Colonic mucosa (tissue), 4 donors: ENCODE measurements around the gene TRIO. TPM values are rescaled to one million over a fixed set of nuclear protein-coding genes. Genes with fewer than 3 reads are reported as not detected.

Experiments
- DNase-seq: peaks from one replicate; pipeline ENCODE4 v3.0.0-alpha.2; 2020
- H3K27ac ChIP-seq: fragments of 200-600 bp; one replicate; pipeline ENCODE4 v1.8.0; 2021
- H3K27me3 ChIP-seq: fragments of 200-600 bp; one replicate; pipeline ENCODE4 v1.8.0; 2021
- H3K36me3 ChIP-seq: fragments of 200-600 bp; one replicate; pipeline ENCODE4 v1.8.0; 2021
- H3K4me1 ChIP-seq: fragments of 200-600 bp; one replicate; pipeline ENCODE4 v1.8.0; 2021; ENCODE audit warnings: mild to moderate bottlenecking
- H3K4me3 ChIP-seq: fragments of 200-600 bp; one replicate; pipeline ENCODE4 v1.8.0; 2021
- H3K9ac ChIP-seq, 2 donors: one replicate each; pipeline ENCODE4 v1.7.0; 2013; ENCODE audit warnings: control low read depth in 2 of 2, low read depth in 2 of 2, low read length in 2 of 2
- H3K9me3 ChIP-seq: fragments of 200-600 bp; one replicate; pipeline ENCODE4 v1.8.0; 2021
- CTCF ChIP-seq: fragments of 200-600 bp; IDR thresholded peaks from one replicate; pipeline ENCODE4 v1.8.0; 2022; ENCODE audit warnings: antibody characterized with exemption, mild to moderate bottlenecking
- intact Hi-C: fragments of 100-400 bp; cut with DNase I; formaldehyde crosslinking; loops from one replicate; pipeline ENCODE4 v1.14.1; 2022
- total RNA-seq, 2 donors: library from RNA; stranded (reverse); fragmentation: NEBNext Ultra II Directional in 1 of 2; extraction: Animal tissue kit (Norgen Biotek cat#: 25700) in 1 of 2; gene quantifications; one replicate each; pipeline ENCODE4 v1.2.1, GENCODE V29; 2021
- donor health status: healthy.
- donor health status: DM: no; HTN: no; CAD: no.
- donor health status: DM: no; HTN: no; CAD: no.

The TRIO gene
- total RNA-seq, 2 donors from 2014 or later, result 134 to 138 TPM

- H3K27me3 ChIP-seq, result no peaks in the 10 kb centered on the region
- no peak for TF ChIP-seq CTCF
- H3K4me3 ChIP-seq, result no peak overlapping the region
- H3K9me3 ChIP-seq, result no peaks in the 10 kb centered on the region
- H3K27ac ChIP-seq, result no peak overlapping the region
- H3K9ac ChIP-seq, result no peak overlapping the region
- DNase-seq, result no peak
- no peaks in the 10 kb centered on the region for H3K4me1 ChIP-seq
- no peaks in the 10 kb centered on the region for H3K36me3 ChIP-seq
- intact Hi-C loops, result no loop called here
These were observed 48.2 kb downstream of the TRIO start for GRCh38 chr5:14191325-14191724.

- TF ChIP-seq CTCF, result no peak
- H3K4me1 ChIP-seq, result no peaks in the 10 kb centered on the region
- no peak overlapping the region for H3K4me3 ChIP-seq
These were observed 50.4 kb downstream of the TRIO start for GRCh38 chr5:14193496-14193895.

GRCh38 chr5:14195588-14195987, 52.4 kb downstream of the TRIO start:
- TF ChIP-seq CTCF, result no peak
- DNase-seq, result no peak
- Histone ChIP-seq H3K27me3 (no peaks in the 10 kb centered on the region), H3K9me3 (no peaks in the 10 kb centered on the region), H3K9ac (no peak overlapping the region), H3K4me1 (peaks cover 6% of the 10 kb centered on the region), H3K27ac (no peak overlapping the region), H3K36me3 (no peaks in the 10 kb centered on the region), H3K4me3 (no peak overlapping the region)
- intact Hi-C loops, result no loop called here

More at GRCh38 chr5:14193496-14193895, 50.4 kb downstream of the TRIO start:
- no peak for DNase-seq
- no peak overlapping the region for H3K27ac ChIP-seq
- H3K27me3 ChIP-seq, result no peaks in the 10 kb centered on the region
- no peaks in the 10 kb centered on the region for H3K9me3 ChIP-seq
- intact Hi-C loops, result no loop called here
- no peaks in the 10 kb centered on the region for H3K36me3 ChIP-seq
- no peak overlapping the region for H3K9ac ChIP-seq

GRCh38 chr5:14197056-14197455, 53.9 kb downstream of the TRIO start:
- H3K4me1 ChIP-seq, result peaks cover 6% of the 10 kb centered on the region
- H3K36me3 ChIP-seq, result no peaks in the 10 kb centered on the region
- no peak overlapping the region for H3K4me3 ChIP-seq
- no peaks in the 10 kb centered on the region for H3K9me3 ChIP-seq
- no peaks in the 10 kb centered on the region for H3K27me3 ChIP-seq
- intact Hi-C loops, result no loop called here
- H3K27ac ChIP-seq, result no peak overlapping the region
- no peak for DNase-seq
- H3K9ac ChIP-seq, result no peak overlapping the region
- TF ChIP-seq CTCF, result no peak

- H3K36me3 ChIP-seq, result no peaks in the 10 kb centered on the region
- no peaks in the 10 kb centered on the region for H3K27me3 ChIP-seq
- no peak overlapping the region for H3K4me3 ChIP-seq
- H3K4me1 ChIP-seq, result peaks cover 6% of the 10 kb centered on the region
- no peak for TF ChIP-seq CTCF
- no peaks in the 10 kb centered on the region for H3K9me3 ChIP-seq
- no peak overlapping the region for H3K27ac ChIP-seq
- no peak for DNase-seq
- no peak overlapping the region for H3K9ac ChIP-seq
- intact Hi-C loops, result loop anchor here (10.0 kb wide), 1 partner anchor 55 kb away; the partner anchor contains the start of gene TRIO
These were observed 56.8 kb downstream of the TRIO start for GRCh38 chr5:14199902-14200301.
